Placental epithelial cell (primary cell): ENCODE measurements around the gene PAXIP1. TPM values are rescaled to one million over a fixed set of nuclear protein-coding genes. Genes with fewer than 3 reads are reported as not detected.

Experiments
- total RNA-seq: library from RNA; depleted of rRNA; stranded (reverse); fragments of >200 nt; gene quantifications from 2 replicates; pipeline ENCODE4 v1.2.3, GENCODE V29; 2012

The PAXIP1 gene, protein sequence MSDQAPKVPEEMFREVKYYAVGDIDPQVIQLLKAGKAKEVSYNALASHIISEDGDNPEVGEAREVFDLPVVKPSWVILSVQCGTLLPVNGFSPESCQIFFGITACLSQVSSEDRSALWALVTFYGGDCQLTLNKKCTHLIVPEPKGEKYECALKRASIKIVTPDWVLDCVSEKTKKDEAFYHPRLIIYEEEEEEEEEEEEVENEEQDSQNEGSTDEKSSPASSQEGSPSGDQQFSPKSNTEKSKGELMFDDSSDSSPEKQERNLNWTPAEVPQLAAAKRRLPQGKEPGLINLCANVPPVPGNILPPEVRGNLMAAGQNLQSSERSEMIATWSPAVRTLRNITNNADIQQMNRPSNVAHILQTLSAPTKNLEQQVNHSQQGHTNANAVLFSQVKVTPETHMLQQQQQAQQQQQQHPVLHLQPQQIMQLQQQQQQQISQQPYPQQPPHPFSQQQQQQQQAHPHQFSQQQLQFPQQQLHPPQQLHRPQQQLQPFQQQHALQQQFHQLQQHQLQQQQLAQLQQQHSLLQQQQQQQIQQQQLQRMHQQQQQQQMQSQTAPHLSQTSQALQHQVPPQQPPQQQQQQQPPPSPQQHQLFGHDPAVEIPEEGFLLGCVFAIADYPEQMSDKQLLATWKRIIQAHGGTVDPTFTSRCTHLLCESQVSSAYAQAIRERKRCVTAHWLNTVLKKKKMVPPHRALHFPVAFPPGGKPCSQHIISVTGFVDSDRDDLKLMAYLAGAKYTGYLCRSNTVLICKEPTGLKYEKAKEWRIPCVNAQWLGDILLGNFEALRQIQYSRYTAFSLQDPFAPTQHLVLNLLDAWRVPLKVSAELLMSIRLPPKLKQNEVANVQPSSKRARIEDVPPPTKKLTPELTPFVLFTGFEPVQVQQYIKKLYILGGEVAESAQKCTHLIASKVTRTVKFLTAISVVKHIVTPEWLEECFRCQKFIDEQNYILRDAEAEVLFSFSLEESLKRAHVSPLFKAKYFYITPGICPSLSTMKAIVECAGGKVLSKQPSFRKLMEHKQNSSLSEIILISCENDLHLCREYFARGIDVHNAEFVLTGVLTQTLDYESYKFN
- total RNA-seq, result 7.3 and 9.0 TPM in 2 replicates

DNA sequence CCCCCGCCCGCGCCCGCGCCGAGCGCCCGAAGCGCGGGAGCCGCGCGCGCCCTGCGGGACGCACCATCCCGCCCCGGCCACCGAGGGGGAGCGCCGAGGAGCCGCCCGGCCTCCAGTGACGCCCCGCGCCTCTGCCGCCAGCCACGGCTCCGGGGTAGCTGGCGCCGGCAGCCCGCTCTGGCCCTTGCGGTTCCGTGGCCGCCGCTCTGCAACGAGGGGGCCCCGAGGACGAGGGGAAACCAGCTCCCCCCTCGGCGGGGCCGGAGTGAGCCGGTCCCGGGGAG is at the start of gene PAXIP1:
TSS of gene PAXIP1 (minus strand) at position 33 of the 284 bp plus-strand sequence. CDS start 195 bp downstream, outside the sequence.

Other genes starting within 250 kb of the PAXIP1 start
- gene HTR5A, start 67.2 kb upstream of the PAXIP1 start, total RNA-seq, result not detected in 2 replicates